AG04449 (cell line): ENCODE measurements around the gene BRINP3.

Experiments
- CTCF ChIA-PET: fragments of 350-600 bp; formaldehyde crosslinking; extraction: SDS; loops from one replicate; lab custom pipeline; 2021; ENCODE audit warnings: antibody characterized with exemption; lab: Yijun Ruan, JAX
- POLR2A ChIA-PET: fragments of 400-600, 350-600 bp; formaldehyde crosslinking; extraction: SDS; loops from one replicate; lab custom pipeline; 2020; ENCODE audit warnings: antibody characterized with exemption, inconsistent platforms; lab: Yijun Ruan, JAX
- DNase-seq: peaks from one replicate; pipeline ENCODE4 v3.0.0-alpha.2; 2010; ENCODE audit warnings: low read depth, low spot score
- H3K4me3 ChIP-seq: 2 replicates; pipeline ENCODE4 v1.5.1; 2011; ENCODE audit warnings: low read depth, mild to moderate bottlenecking, control low read depth, low read length
- TF ChIP-seq, protein P1 (sequence below): IDR thresholded peaks from one replicate; pipeline ENCODE4 v1.5.1; 2011; ENCODE audit warnings: mild to moderate bottlenecking, moderate library complexity, low read length, control low read depth, inconsistent platforms; ENCODE audit not compliant: insufficient read depth; ENCODE audit errors: missing control alignments

BRINP3 gene

DNA sequence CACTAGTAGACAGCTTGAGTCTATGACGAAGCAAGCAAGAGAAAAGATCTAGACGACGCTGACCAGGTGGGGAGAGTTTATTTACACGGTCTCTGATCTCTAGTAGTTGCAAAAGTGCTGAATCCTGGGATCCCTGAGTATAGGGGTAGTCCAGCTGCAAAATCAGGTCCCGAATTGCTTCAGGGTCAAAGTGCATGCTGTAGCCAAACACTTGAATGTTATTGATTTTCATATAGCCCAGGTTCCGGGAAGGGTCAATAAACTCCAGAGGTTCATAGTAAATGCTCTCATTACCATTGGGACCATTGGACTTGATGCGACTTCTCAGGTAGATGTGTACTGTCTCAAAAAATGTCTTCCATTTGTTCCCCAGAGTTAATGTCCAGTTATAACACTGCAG lies 379.6 kb downstream of the BRINP3 start:
- TF ChIP-seq, protein P1, sequence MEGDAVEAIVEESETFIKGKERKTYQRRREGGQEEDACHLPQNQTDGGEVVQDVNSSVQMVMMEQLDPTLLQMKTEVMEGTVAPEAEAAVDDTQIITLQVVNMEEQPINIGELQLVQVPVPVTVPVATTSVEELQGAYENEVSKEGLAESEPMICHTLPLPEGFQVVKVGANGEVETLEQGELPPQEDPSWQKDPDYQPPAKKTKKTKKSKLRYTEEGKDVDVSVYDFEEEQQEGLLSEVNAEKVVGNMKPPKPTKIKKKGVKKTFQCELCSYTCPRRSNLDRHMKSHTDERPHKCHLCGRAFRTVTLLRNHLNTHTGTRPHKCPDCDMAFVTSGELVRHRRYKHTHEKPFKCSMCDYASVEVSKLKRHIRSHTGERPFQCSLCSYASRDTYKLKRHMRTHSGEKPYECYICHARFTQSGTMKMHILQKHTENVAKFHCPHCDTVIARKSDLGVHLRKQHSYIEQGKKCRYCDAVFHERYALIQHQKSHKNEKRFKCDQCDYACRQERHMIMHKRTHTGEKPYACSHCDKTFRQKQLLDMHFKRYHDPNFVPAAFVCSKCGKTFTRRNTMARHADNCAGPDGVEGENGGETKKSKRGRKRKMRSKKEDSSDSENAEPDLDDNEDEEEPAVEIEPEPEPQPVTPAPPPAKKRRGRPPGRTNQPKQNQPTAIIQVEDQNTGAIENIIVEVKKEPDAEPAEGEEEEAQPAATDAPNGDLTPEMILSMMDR, result no peak
- DNase-seq, result no peak
- ChIA-PET POLR2A (no interaction called here), CTCF (no interaction called here)
- no peak overlapping the region for H3K4me3 ChIP-seq

DNA sequence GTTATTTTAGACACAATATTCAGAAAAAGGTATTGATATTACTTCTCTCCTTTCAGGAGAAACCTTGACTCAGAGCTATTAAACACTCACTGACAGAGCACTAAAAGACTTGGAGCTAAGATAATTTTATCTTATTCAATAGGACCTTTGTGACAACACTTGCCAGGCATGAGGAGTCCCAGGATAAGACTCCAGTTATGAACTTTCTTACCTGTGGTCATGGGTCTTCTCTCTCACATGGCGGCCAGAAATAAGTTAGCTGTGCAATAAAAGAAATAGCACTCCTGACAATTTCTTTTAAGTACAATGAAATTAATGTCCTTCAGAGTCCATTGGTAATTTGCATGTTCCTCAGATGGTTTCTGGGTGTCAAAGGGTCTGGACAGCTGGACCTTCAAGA lies 382.1 kb downstream of the BRINP3 start:
- ChIA-PET CTCF (interaction anchor here (1.1 kb wide), 1 partner anchor 9 kb away, joined by 3 read pairs; no protein-coding TSS in a partner anchor), POLR2A (no interaction called here)
- H3K4me3 ChIP-seq, result no peak overlapping the region
- TF ChIP-seq, protein P1, result no peak
- DNase-seq, result no peak

DNA sequence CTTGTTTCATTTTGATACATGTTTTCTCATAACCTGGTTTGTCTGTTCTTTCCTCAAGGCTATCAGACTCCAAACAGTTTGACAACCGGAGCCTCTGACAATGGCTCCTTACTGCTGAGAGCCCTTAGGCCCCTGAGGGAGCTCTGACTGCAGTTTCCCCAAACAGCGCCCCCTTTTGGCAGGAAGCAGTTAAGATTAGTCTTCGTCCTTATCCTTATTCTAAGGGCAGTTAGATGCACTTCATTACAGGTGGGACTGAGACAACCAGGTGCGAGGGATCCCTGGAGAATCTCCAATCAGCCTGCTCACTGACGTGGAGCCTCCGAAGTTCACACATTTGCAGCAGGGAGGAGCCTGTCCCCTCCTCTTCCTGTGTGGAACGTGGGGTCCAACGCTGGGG lies 393.1 kb downstream of the BRINP3 start:
- TF ChIP-seq, protein P1, result no peak
- DNase-seq, result no peak
- ChIA-PET CTCF (no interaction called here), POLR2A (no interaction called here)
- no peak overlapping the region for H3K4me3 ChIP-seq

DNA sequence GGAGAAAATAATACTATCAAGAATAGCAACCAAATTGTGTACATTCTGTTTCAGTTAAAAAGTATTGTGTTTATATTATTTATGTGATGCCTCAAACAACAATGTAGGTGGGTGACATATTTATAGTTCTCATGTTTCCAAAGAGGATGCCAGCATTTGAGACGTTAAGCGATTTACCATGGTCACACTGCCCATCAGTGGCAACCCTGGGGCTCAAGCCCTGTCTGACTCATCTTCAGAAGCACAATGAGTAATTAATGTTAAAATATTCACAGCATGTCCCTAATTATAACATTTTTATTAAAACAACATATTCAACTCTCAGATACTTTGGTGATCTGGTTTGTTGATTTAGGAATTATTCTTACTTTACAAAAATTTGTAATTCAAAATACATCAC lies 409.4 kb downstream of the BRINP3 start:
- CTCF ChIA-PET, result no interaction called here

DNA sequence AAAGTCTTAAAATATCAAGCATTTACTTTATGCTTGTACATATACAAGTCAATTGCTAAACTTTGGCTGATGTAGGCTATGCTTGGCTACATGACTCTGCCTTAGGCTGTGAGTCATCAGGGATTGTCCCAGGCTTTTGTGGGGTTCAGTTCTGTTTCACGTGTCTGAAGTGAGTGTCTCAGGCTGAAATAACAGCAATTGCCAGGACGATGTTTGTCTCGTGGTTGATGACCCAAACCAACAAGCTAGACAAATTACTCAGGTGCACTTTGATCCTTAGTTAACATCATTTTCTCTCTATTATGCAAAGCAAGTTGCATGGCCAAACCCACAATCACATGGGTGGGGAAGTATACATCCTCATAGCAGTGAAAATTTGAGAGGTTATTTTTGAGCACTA lies 410.1 kb downstream of the BRINP3 start:
- DNase-seq, result no peak
- CTCF ChIA-PET, result no interaction called here
- no peak overlapping the region for H3K4me3 ChIP-seq
- POLR2A ChIA-PET, result no interaction called here
- TF ChIP-seq, protein P1, result no peak

More for the DNA sequence above, 409.4 kb downstream of the BRINP3 start:
- no peak for DNase-seq
- no peak overlapping the region for H3K4me3 ChIP-seq
- POLR2A ChIA-PET, result no interaction called here
- TF ChIP-seq, protein P1, result no peak

DNA sequence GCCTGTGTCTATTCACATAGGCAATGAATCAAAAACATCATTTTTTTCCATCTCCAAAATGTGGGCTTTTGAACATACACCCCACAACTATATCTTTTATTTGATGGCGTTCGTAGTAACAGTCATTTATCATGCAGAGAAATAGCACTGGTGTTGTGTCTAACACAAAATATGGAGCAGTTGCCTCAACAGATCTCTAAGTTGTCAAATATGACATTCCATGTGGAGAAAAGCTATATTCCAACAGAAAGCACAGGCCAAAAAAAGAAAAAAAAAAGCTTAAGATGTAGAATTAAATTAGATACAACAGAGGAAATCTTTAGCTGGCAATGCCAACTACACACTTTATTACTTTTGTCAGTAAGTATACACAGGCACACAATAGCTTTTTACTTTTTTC lies 411.7 kb downstream of the BRINP3 start:
- ChIA-PET POLR2A (no interaction called here), CTCF (no interaction called here)
- no peak for DNase-seq
- TF ChIP-seq, protein P1, result no peak
- H3K4me3 ChIP-seq, result no peak overlapping the region
